Measurements from ENCODE around the gene TMEM17. TPM values are rescaled to one million over a fixed set of nuclear protein-coding genes. Genes with fewer than 3 reads are reported as not detected.

TMEM17 gene
- total and polyA plus RNA-seq, 2 of the 13 experiments (the other 11 are each of a cell fraction or from before 2014, with no cell fraction given) = 0.22 to 0.50 TPM

GRCh38 chr2:62540408-62541168 lies 34.6 kb upstream of the TMEM17 start (continued):
- peak; percentile 26; the same call in 1 of the 2 replicates for TF ChIP-seq ZNF281 (CRISPR knock-in tag; IDR thresholded peaks at IDR 0.05; ENCODE audit: borderline replicate concordance)
- TF ChIP-seq FOSL1 (CRISPR knock-in tag; IDR thresholded peaks at IDR 0.05; ENCODE audit: borderline replicate concordance) = no peak
- TF ChIP-seq SYNCRIP (IDR thresholded peaks at IDR 0.05; ENCODE audit: insufficient read depth, low read depth, low read length) = no peak
- no peak for TF ChIP-seq HDAC6 (IDR thresholded peaks at IDR 0.05; ENCODE audit: low read depth, low read length)
- TF ChIP-seq MAFF (IDR thresholded peaks at IDR 0.05; ENCODE audit: low read depth, low read length) = no peak
- no peak for TF ChIP-seq NR0B2 (CRISPR knock-in tag; IDR thresholded peaks at IDR 0.05)
- TF ChIP-seq TFAP4 (IDR thresholded peaks at IDR 0.05; ENCODE audit: borderline replicate concordance, low read depth) = no peak
- TF ChIP-seq DZIP1 (CRISPR knock-in tag; IDR thresholded peaks at IDR 0.05) = no peak
- no peak for TF ChIP-seq FOXM1 (CRISPR knock-in tag; IDR thresholded peaks at IDR 0.05)
- no peak; the same call in 1 of the 2 replicates for TF ChIP-seq PRDM15 (CRISPR knock-in tag; IDR thresholded peaks at IDR 0.05)
- TF ChIP-seq ZBTB33 (CRISPR knock-in tag; IDR thresholded peaks at IDR 0.05) = no peak
- TF ChIP-seq ZUFSP (CRISPR knock-in tag; IDR thresholded peaks at IDR 0.05; ENCODE audit: borderline replicate concordance) = no peak
